ENCODE results near the gene IREB2.
A peak's percentile ranks its signal among the peaks of the same experiment; 100 is the strongest.
"Not testable (repeated sequence)": the region's sequence is repeated elsewhere in the genome, so short reads cannot be mapped to it uniquely, and the experiment has no call there.

The IREB2 gene

GRCh38 chr15:78454992-78455391 lies 17.0 kb downstream of the IREB2 start:
- no peak overlapping the region for H3K4me3 ChIP-seq (ENCODE audit: low read depth, low read length)
- no peak for DNase-seq (ENCODE audit: low read depth)

GRCh38 chr15:78455749-78456148 lies 17.7 kb downstream of the IREB2 start:
- H3K4me3 ChIP-seq (ENCODE audit: low read depth, low read length): no peak overlapping the region
- DNase-seq (ENCODE audit: low read depth): no peak

- no peak for DNase-seq (ENCODE audit: low read depth)
- H3K4me3 ChIP-seq (ENCODE audit: low read depth, low read length): no peak overlapping the region
These were observed 18.4 kb downstream of the IREB2 start for GRCh38 chr15:78456426-78456825.

GRCh38 chr15:78457101-78457500 lies 19.1 kb downstream of the IREB2 start:
- DNase-seq (ENCODE audit: low read depth): peak; percentile 77
- no peak overlapping the region for H3K4me3 ChIP-seq (ENCODE audit: low read depth, low read length)

- no peak overlapping the region for H3K4me3 ChIP-seq (ENCODE audit: low read depth, low read length)
- no peak for DNase-seq (ENCODE audit: low read depth)
These were observed 22.7 kb downstream of the IREB2 start for GRCh38 chr15:78460737-78461136.

- no peak overlapping the region for H3K4me3 ChIP-seq (ENCODE audit: low read depth, low read length)
- DNase-seq (ENCODE audit: low read depth): no peak
These were observed 23.3 kb downstream of the IREB2 start for GRCh38 chr15:78461171-78461888.

GRCh38 chr15:78469031-78469430 lies 31.0 kb downstream of the IREB2 start:
- no peak overlapping the region for H3K4me3 ChIP-seq (ENCODE audit: low read depth, low read length)
- no peak for DNase-seq (ENCODE audit: low read depth)

GRCh38 chr15:78477295-78477694 lies 39.3 kb downstream of the IREB2 start:
- H3K4me3 ChIP-seq (ENCODE audit: low read depth, low read length): no peak overlapping the region
- no peak for DNase-seq (ENCODE audit: low read depth)

- no peak overlapping the region for H3K4me3 ChIP-seq (ENCODE audit: low read depth, low read length)
- DNase-seq (ENCODE audit: low read depth): no peak
These were observed 41.6 kb downstream of the IREB2 start for GRCh38 chr15:78479650-78480049.

- H3K4me3 ChIP-seq (ENCODE audit: low read depth, low read length): no peak overlapping the region
- DNase-seq (ENCODE audit: low read depth): no peak
These were observed 43.9 kb downstream of the IREB2 start for GRCh38 chr15:78481917-78482316.

GRCh38 chr15:78492872-78493271 lies 54.9 kb downstream of the IREB2 start:
- peak; percentile 20 for DNase-seq (ENCODE audit: low read depth)
- no peak overlapping the region for H3K4me3 ChIP-seq (ENCODE audit: low read depth, low read length)

GRCh38 chr15:78501857-78502256 lies 63.8 kb downstream of the IREB2 start:
- DNase-seq (ENCODE audit: low read depth): no peak

GRCh38 chr15:78502641-78503040 lies 64.6 kb downstream of the IREB2 start:
- no peak for DNase-seq (ENCODE audit: low read depth)
- no peak overlapping the region for H3K4me3 ChIP-seq (ENCODE audit: low read depth, low read length)

More at GRCh38 chr15:78501857-78502256, 63.8 kb downstream of the IREB2 start:
- no peak overlapping the region for H3K4me3 ChIP-seq (ENCODE audit: low read depth, low read length)

- peak within 1 kb of the TSS; percentile 81 for H3K4me3 ChIP-seq (ENCODE audit: low read depth, low read length)
- peak; percentile 88 for DNase-seq (ENCODE audit: low read depth)
These were observed 69.2 kb downstream of the IREB2 start, which contains the start of gene HYKK for GRCh38 chr15:78506971-78507830. Gene HYKK, plus strand, starts transcription at chr15:78507577. Its CDS starts 5,512 bp downstream, at chr15:78513089.

GRCh38 chr15:78507831-78508160 lies 69.8 kb downstream of the IREB2 start:
- peak overlapping the region; percentile 81 for H3K4me3 ChIP-seq (ENCODE audit: low read depth, low read length)
- DNase-seq (ENCODE audit: low read depth): no peak

- peak overlapping the region; percentile 81 for H3K4me3 ChIP-seq (ENCODE audit: low read depth, low read length)
- DNase-seq (ENCODE audit: low read depth): no peak
These were observed 70.3 kb downstream of the IREB2 start for GRCh38 chr15:78508272-78508671.

- no peak overlapping the region for H3K4me3 ChIP-seq (ENCODE audit: low read depth, low read length)
- no peak for DNase-seq (ENCODE audit: low read depth)
These were observed 71.8 kb downstream of the IREB2 start for GRCh38 chr15:78509726-78510312.

- H3K4me3 ChIP-seq (ENCODE audit: low read depth, low read length); DNase-seq (ENCODE audit: low read depth): not testable (repeated sequence)
These were observed 82.0 kb downstream of the IREB2 start for GRCh38 chr15:78520035-78520434.

GRCh38 chr15:78524230-78524629 lies 86.2 kb downstream of the IREB2 start:
- no peak for DNase-seq (ENCODE audit: low read depth)
- H3K4me3 ChIP-seq (ENCODE audit: low read depth, low read length): no peak overlapping the region

- H3K4me3 ChIP-seq (ENCODE audit: low read depth, low read length): no peak overlapping the region
- DNase-seq (ENCODE audit: low read depth): no peak
These were observed 89.3 kb downstream of the IREB2 start for GRCh38 chr15:78527325-78527724.
